Common myeloid progenitor, CD34-positive (primary cell): ENCODE results near the gene SPDYC.
"Not testable (repeated sequence)": the region's sequence is repeated elsewhere in the genome, so short reads cannot be mapped to it uniquely, and the experiment has no call there.

Experiments used
- CTCF ChIA-PET: fragments of 350-600 bp; sonication (Branson Sonifier 250); formaldehyde crosslinking; loops from one replicate; lab custom pipeline; 2021; ENCODE audit warnings: antibody characterized with exemption; lab: Charles Lee
- POLR2A ChIA-PET: fragments of 350-600 bp; sonication (Branson Sonifier 250); formaldehyde crosslinking; loops from one replicate; lab custom pipeline; 2021; ENCODE audit warnings: antibody characterized with exemption; lab: Charles Lee
- DNase-seq, 3 donors: peaks; one replicate each; pipeline versions ENCODE4 v3.0.0 to v3.0.0-alpha.2; 2013
- H3K27ac ChIP-seq, 2 experiments: 1 replicate in 1 of 2; 2 replicates in 1 of 2; pipeline ENCODE4 v1.7.0; 2013; ENCODE audit warnings: inconsistent platforms in 2 of 2, low read length in 2 of 2, mild to moderate bottlenecking in 2 of 2, low read depth in 1 of 2, moderate library complexity in 1 of 2; ENCODE audit not compliant: severe bottlenecking in 2 of 2, insufficient read depth in 1 of 2, poor library complexity in 1 of 2
- H3K27me3 ChIP-seq, 5 experiments: replicated peaks in 2 of 5; 1 replicate in 3 of 5; 2 replicates in 2 of 5; pipeline versions ENCODE4 v1.6.1 to v1.7.0; 2013; ENCODE audit warnings: low read length in 4 of 5, mild to moderate bottlenecking in 2 of 5, moderate library complexity in 2 of 5, inconsistent platforms in 1 of 5; ENCODE audit not compliant: insufficient read depth in 5 of 5, control insufficient read depth in 4 of 5
- H3K36me3 ChIP-seq, 4 experiments: 1 replicate in 2 of 4; 2 replicates in 2 of 4; pipeline versions ENCODE4 v1.6.1 to v1.7.0; 2013; ENCODE audit warnings: low read length in 3 of 4, control low read depth in 1 of 4, mild to moderate bottlenecking in 1 of 4; ENCODE audit not compliant: control insufficient read depth in 4 of 4, insufficient read depth in 4 of 4
- H3K4me1 ChIP-seq, 4 experiments: 1 replicate in 3 of 4; 2 replicates in 1 of 4; pipeline versions ENCODE4 v1.6.1 to v1.7.1; 2013; ENCODE audit warnings: low read length in 3 of 4, mild to moderate bottlenecking in 3 of 4, control low read depth in 1 of 4, inconsistent platforms in 1 of 4, moderate library complexity in 1 of 4; ENCODE audit not compliant: control insufficient read depth in 4 of 4, insufficient read depth in 4 of 4; ENCODE audit errors: control extremely low read depth in 1 of 4
- H3K4me3 ChIP-seq, 7 experiments: 1 replicate in 4 of 7; 2 replicates in 3 of 7; pipeline versions ENCODE4 v1.5.1 to v1.7.0; 2013; ENCODE audit warnings: mild to moderate bottlenecking in 7 of 7, low read length in 6 of 7, moderate library complexity in 6 of 7, inconsistent platforms in 2 of 7, low read depth in 2 of 7, control low read depth in 1 of 7; ENCODE audit not compliant: insufficient read depth in 4 of 7, control insufficient read depth in 1 of 7; ENCODE audit errors: extremely low read depth in 1 of 7
- H3K9me3 ChIP-seq, 5 experiments: 1 replicate in 4 of 5; 2 replicates in 1 of 5; pipeline versions ENCODE4 v1.6.1 to v1.7.1; 2013; ENCODE audit warnings: low read length in 4 of 5, mild to moderate bottlenecking in 2 of 5, inconsistent platforms in 1 of 5, low read depth in 1 of 5, moderate library complexity in 1 of 5; ENCODE audit not compliant: control insufficient read depth in 4 of 5, insufficient read depth in 2 of 5; ENCODE audit errors: control extremely low read depth in 1 of 5
- WGBS: methylation state at CpG from one replicate; pipeline ENCODE4 v1.1.5; 2013; ENCODE audit not compliant: insufficient coverage; 5-methylcytosine and 5-hydroxymethylcytosine counted together

Gene SPDYC

GRCh38 chr11:65147352-65148075 is 22.5 kb upstream of the SPDYC start:
- no peaks in the 10 kb centered on the region for H3K27me3 ChIP-seq
- no peak overlapping the region for H3K27ac ChIP-seq
- H3K36me3 ChIP-seq, result no peaks in the 10 kb centered on the region
- H3K9me3 ChIP-seq, result peaks cover 0 to 4% (median 2%) of the 10 kb centered on the region in 5 experiments
- CTCF ChIA-PET, result interaction anchor here (0.7 to 5.4 kb wide), 8 partner anchors 12 to 56 kb away, joined by 3 to 55 read pairs (median 3); partner anchors contain the start of genes CAPN1, SPDYC and SYVN1
- POLR2A ChIA-PET, result interaction anchor here (0.8 to 3.9 kb wide), 2 partner anchors 12 to 33 kb away, joined by 3 to 26 read pairs; partner anchors contain the start of gene SYVN1
- no peak overlapping the region for H3K4me3 ChIP-seq
- no CpG with 5 or more reads among the region's 2 CpGs for WGBS
- no peak for DNase-seq
- H3K4me1 ChIP-seq, result peaks cover 13 to 41% (median 38%) of the 10 kb centered on the region in 4 experiments

GRCh38 chr11:65148657-65149056 is 21.4 kb upstream of the SPDYC start:
- H3K36me3 ChIP-seq, result no peaks in the 10 kb centered on the region
- no peak overlapping the region for H3K4me3 ChIP-seq
- H3K9me3 ChIP-seq, result peaks cover 0 to 4% (median 2%) of the 10 kb centered on the region in 5 experiments
- no peak for DNase-seq
- POLR2A ChIA-PET, result interaction anchor here (0.7 to 3.9 kb wide), 3 partner anchors 13 to 32 kb away, joined by 3 to 26 read pairs (median 4); partner anchors contain the start of gene SYVN1
- peaks cover 13 to 46% (median 44%) of the 10 kb centered on the region in 4 experiments for H3K4me1 ChIP-seq
- H3K27ac ChIP-seq, result no peak overlapping the region
- 100% methylated on average over 2 of the region's 5 CpGs for WGBS
- no peaks in the 10 kb centered on the region for H3K27me3 ChIP-seq
- CTCF ChIA-PET, result interaction anchor here (0.7 to 5.4 kb wide), 7 partner anchors 13 to 262 kb away, joined by 3 to 55 read pairs (median 3); partner anchors contain the start of genes CAPN1 and SYVN1

- Histone ChIP-seq H3K27ac (peak overlapping the region; percentile 80 to 90), H3K4me1 (peaks cover 13 to 46% (median 44%) of the 10 kb centered on the region in 4 experiments), H3K4me3 (peak overlapping the region in 3 of 7 experiments; percentile 1 to 17 (median 8))
- ChIA-PET CTCF (interaction anchor here (1.0 to 5.4 kb wide), 3 partner anchors 13 to 35 kb away, joined by 3 to 55 read pairs (median 4); partner anchors contain the start of gene SYVN1), POLR2A (interaction anchor here (1.1 to 3.9 kb wide), 2 partner anchors 15 to 21 kb away, joined by 6 to 26 read pairs; partner anchors contain the start of gene SYVN1)
- not testable (repeated sequence) for DNase-seq, H3K9me3 ChIP-seq, H3K27me3 ChIP-seq, H3K36me3 ChIP-seq
- WGBS, result 90% methylated on average over 6 of the region's 10 CpGs
These were observed 19.9 kb upstream of the SPDYC start for GRCh38 chr11:65150131-65150508.

- no peaks in the 10 kb centered on the region for H3K27me3 ChIP-seq
- WGBS, result 7% methylated on average over 7 of the region's 12 CpGs
- peak overlapping the region; percentile 80 to 90 for H3K27ac ChIP-seq
- ChIA-PET POLR2A (interaction anchor here (1.1 to 3.9 kb wide), 3 partner anchors 15 to 22 kb away, joined by 6 to 26 read pairs (median 7); partner anchors contain the start of gene SYVN1), CTCF (interaction anchor here (0.6 to 5.4 kb wide), 8 partner anchors 15 to 40 kb away, joined by 3 to 55 read pairs (median 4); partner anchors contain the start of genes SPDYC and SYVN1)
- H3K36me3 ChIP-seq, result no peaks in the 10 kb centered on the region
- peak overlapping the region in 5 of 7 experiments; percentile 5 to 59 (median 45) for H3K4me3 ChIP-seq
- peak; percentile 97 to 99 (median 99) for DNase-seq
- peaks cover 0 to 4% (median 2%) of the 10 kb centered on the region in 5 experiments for H3K9me3 ChIP-seq
- peaks cover 13 to 46% (median 44%) of the 10 kb centered on the region in 4 experiments for H3K4me1 ChIP-seq
These were observed 19.3 kb upstream of the SPDYC start for GRCh38 chr11:65150509-65151299.

- no peaks in the 10 kb centered on the region for H3K36me3 ChIP-seq
- CTCF ChIA-PET, result interaction anchor here (0.6 to 1.8 kb wide), 9 partner anchors 12 to 40 kb away, joined by 3 to 6 read pairs (median 5); partner anchors contain the start of gene SPDYC
- DNase-seq, result peak in 2 of 3 donors; percentile 46 to 57
- peaks cover 13 to 46% (median 44%) of the 10 kb centered on the region in 4 experiments for H3K4me1 ChIP-seq
- H3K9me3 ChIP-seq, result peaks cover 0 to 4% (median 2%) of the 10 kb centered on the region in 5 experiments
- 34% methylated on average over 3 of the region's 3 CpGs for WGBS
- peak overlapping the region; percentile 80 to 90 for H3K27ac ChIP-seq
- no peaks in the 10 kb centered on the region for H3K27me3 ChIP-seq
- POLR2A ChIA-PET, result interaction anchor here (0.7 to 1.8 kb wide), 5 partner anchors 12 to 29 kb away, joined by 3 to 7 read pairs (median 4); partner anchors contain the start of genes SPDYC and SYVN1
- H3K4me3 ChIP-seq, result peak overlapping the region in 2 of 7 experiments; percentile 45 to 59
These were observed 18.6 kb upstream of the SPDYC start for GRCh38 chr11:65151331-65151899.

- WGBS, result 70% methylated on average over 2 of the region's 2 CpGs
- Histone ChIP-seq H3K36me3 (no peaks in the 10 kb centered on the region), H3K4me3 (peak overlapping the region in 1 of 7 experiments; percentile 8), H3K27ac (peak overlapping the region in 1 of 2 experiments; percentile 90), H3K4me1 (peaks cover 13 to 46% (median 44%) of the 10 kb centered on the region in 4 experiments), H3K9me3 (peaks cover 0 to 3% (median 2%) of the 10 kb centered on the region in 5 experiments), H3K27me3 (no peaks in the 10 kb centered on the region)
- POLR2A ChIA-PET, result interaction anchor here (1.0 to 1.8 kb wide), 4 partner anchors 17 to 28 kb away, joined by 3 to 7 read pairs (median 5); partner anchors contain the start of genes SPDYC and SYVN1
- CTCF ChIA-PET, result interaction anchor here (1.3 to 1.8 kb wide), 6 partner anchors 11 to 38 kb away, joined by 3 to 6 read pairs (median 5); partner anchors contain the start of gene SPDYC
- peak in 2 of 3 donors; percentile 66 to 67 for DNase-seq
These were observed 17.9 kb upstream of the SPDYC start for GRCh38 chr11:65152122-65152521.
